Panc1 (cell line): ENCODE data around the gene ARID4B. TPM values are rescaled to one million over a fixed set of nuclear protein-coding genes. Genes with fewer than 3 reads are reported as not detected.

Experiments
- ATAC-seq: fragments of 200-7000 bp; cut with Tn5 transposase; 2 replicates; pipeline ENCODE4 v1.9.1; 2020; ENCODE audit warnings: mild to moderate bottlenecking, moderate library complexity
- BruUV-seq: library from RNA; stranded (reverse); fragments of 400-500 nt; replicated peaks from 2 replicates; lab custom pipeline; 2021; lab: Mats Ljungman, UMichigan
- CTCF ChIA-PET: fragments of 300-600 bp; sonication (Branson Sonifier 250); formaldehyde crosslinking; loops from one replicate; lab custom pipeline; 2022; ENCODE audit warnings: antibody characterized with exemption; lab: Charles Lee
- POLR2A ChIA-PET: fragments of 300-600 bp; sonication (Branson Sonifier 250); formaldehyde crosslinking; loops from one replicate; lab custom pipeline; 2022; ENCODE audit warnings: antibody characterized with exemption; lab: Charles Lee
- DNase-seq: peaks from one replicate; pipeline ENCODE4 v3.0.0-alpha.2; 2010; ENCODE audit warnings: low read depth, low spot score
- H3K27ac ChIP-seq: 2 replicates; pipeline ENCODE4 v1.5.1; 2011; ENCODE audit warnings: mild to moderate bottlenecking, low read length, inconsistent platforms
- H3K27me3 ChIP-seq: fragments of 200-500 bp; sonication (Bioruptor generic); 2 replicates; pipeline ENCODE4 v1.6.0; 2014; ENCODE audit warnings: low read length, inconsistent platforms; ENCODE audit not compliant: control insufficient read depth, insufficient read depth
- H3K36me3 ChIP-seq: fragments of 200-500 bp; sonication (Bioruptor generic); 2 replicates; pipeline ENCODE4 v1.5.1; 2014; ENCODE audit warnings: inconsistent platforms, mild to moderate bottlenecking, low read length, moderate library complexity; ENCODE audit not compliant: control insufficient read depth, insufficient read depth
- H3K4me1 ChIP-seq: 2 replicates; pipeline ENCODE4 v1.5.1; 2011; ENCODE audit warnings: inconsistent platforms, mild to moderate bottlenecking, low read length, moderate library complexity; ENCODE audit not compliant: control insufficient read depth, insufficient read depth
- H3K4me3 ChIP-seq, 2 experiments: 2 replicates each; pipeline ENCODE4 v1.5.1; 2011 to 2012; ENCODE audit warnings: low read depth in 2 of 2, low read length in 2 of 2, mild to moderate bottlenecking in 2 of 2, inconsistent platforms in 1 of 2, moderate library complexity in 1 of 2
- H3K9me3 ChIP-seq: fragments of 200-500 bp; sonication (Bioruptor generic); 2 replicates; pipeline ENCODE4 v1.5.1; 2014; ENCODE audit warnings: low read depth, mild to moderate bottlenecking, inconsistent platforms, low read length, moderate library complexity; ENCODE audit not compliant: control insufficient read depth, insufficient read depth
- POLR2AphosphoS5 ChIP-seq: IDR thresholded peaks from 2 replicates; pipeline ENCODE4 v1.6.1; 2012; ENCODE audit warnings: mild to moderate bottlenecking, low read depth, low read length, moderate library complexity
- REST ChIP-seq, 2 experiments: IDR thresholded peaks; 2 replicates each; pipeline ENCODE4 v1.6.1; 2011 to 2012; ENCODE audit warnings: low read depth in 2 of 2, control low read depth in 1 of 2, low read length in 1 of 2, mild to moderate bottlenecking in 1 of 2, moderate library complexity in 1 of 2; ENCODE audit not compliant: insufficient read depth in 1 of 2
- SIN3A ChIP-seq: IDR thresholded peaks from 2 replicates; pipeline ENCODE4 v1.6.1; 2012; ENCODE audit warnings: low read depth, mild to moderate bottlenecking, low read length, moderate library complexity, borderline replicate concordance; ENCODE audit not compliant: insufficient read depth
- TCF7L2 ChIP-seq: IDR thresholded peaks from 2 replicates; pipeline ENCODE4 v1.6.1; 2011; ENCODE audit warnings: mild to moderate bottlenecking, low read depth, low read length, inconsistent platforms
- in situ Hi-C: cut with HindIII; loops from 2 replicates; pipeline ENCODE4 v1.10.0; 2016; ENCODE audit warnings: low sequenced_read_pairs, low pct_unique_long_range_greater_than_20kb
- intact Hi-C: fragments of 100-400 bp; cut with micrococcal nuclease; formaldehyde crosslinking; loops from one replicate; pipeline ENCODE4 v1.10.0; 2022; ENCODE audit not compliant: unreplicated experiment
- total RNA-seq: library from RNA; stranded (reverse); gene quantifications from one replicate; pipeline ENCODE4 v1.2.1, GENCODE V29; 2021; ENCODE audit not compliant: unreplicated experiment
- TF ChIP-seq, protein P1 (sequence below): fragments of 450-650 bp; IDR thresholded peaks from 2 replicates; pipeline ENCODE4 v1.5.1; 2017; ENCODE audit warnings: mild to moderate bottlenecking

The ARID4B gene
- total RNA-seq, 1 experiment from 2014 or later, result 37.5 TPM

DNA sequence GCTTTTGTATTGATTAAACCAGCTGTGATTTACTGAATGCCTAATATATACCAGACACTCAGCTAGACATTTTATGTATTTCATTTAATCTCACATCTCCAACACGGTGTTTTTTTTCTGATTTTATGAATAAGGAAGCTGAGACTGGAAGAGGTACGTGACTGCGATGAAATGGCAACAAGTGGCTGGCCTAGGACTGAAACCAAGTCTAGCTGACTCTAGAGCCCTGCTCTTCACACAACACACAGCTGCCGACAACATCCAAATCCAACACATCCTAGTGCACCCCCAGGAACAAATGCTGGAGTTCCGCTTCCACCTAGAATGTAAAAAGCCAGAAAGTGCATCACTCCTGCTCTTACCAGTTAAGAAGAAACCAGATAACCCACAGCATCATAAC, 188.7 kb downstream of the ARID4B start:
- CTCF ChIA-PET, result no interaction called here
- in situ Hi-C loops, result no loop called here
- Histone ChIP-seq H3K9me3 (no peaks in the 10 kb centered on the region), H3K36me3 (peaks cover 36% of the 10 kb centered on the region), H3K27me3 (no peaks in the 10 kb centered on the region), H3K4me3 (no peak overlapping the region), H3K4me1 (no peaks in the 10 kb centered on the region), H3K27ac (no peak overlapping the region)
- DNase-seq (no peak), ATAC-seq (no peak)
- no TSS peak for BruUV-seq
- POLR2A ChIA-PET, result no interaction called here
- intact Hi-C loops, result no loop called here
- TF ChIP-seq, protein P1, sequence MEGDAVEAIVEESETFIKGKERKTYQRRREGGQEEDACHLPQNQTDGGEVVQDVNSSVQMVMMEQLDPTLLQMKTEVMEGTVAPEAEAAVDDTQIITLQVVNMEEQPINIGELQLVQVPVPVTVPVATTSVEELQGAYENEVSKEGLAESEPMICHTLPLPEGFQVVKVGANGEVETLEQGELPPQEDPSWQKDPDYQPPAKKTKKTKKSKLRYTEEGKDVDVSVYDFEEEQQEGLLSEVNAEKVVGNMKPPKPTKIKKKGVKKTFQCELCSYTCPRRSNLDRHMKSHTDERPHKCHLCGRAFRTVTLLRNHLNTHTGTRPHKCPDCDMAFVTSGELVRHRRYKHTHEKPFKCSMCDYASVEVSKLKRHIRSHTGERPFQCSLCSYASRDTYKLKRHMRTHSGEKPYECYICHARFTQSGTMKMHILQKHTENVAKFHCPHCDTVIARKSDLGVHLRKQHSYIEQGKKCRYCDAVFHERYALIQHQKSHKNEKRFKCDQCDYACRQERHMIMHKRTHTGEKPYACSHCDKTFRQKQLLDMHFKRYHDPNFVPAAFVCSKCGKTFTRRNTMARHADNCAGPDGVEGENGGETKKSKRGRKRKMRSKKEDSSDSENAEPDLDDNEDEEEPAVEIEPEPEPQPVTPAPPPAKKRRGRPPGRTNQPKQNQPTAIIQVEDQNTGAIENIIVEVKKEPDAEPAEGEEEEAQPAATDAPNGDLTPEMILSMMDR, result no peak
- TF ChIP-seq TCF7L2 (no peak), SIN3A (no peak), POLR2AphosphoS5 (no peak)

DNA sequence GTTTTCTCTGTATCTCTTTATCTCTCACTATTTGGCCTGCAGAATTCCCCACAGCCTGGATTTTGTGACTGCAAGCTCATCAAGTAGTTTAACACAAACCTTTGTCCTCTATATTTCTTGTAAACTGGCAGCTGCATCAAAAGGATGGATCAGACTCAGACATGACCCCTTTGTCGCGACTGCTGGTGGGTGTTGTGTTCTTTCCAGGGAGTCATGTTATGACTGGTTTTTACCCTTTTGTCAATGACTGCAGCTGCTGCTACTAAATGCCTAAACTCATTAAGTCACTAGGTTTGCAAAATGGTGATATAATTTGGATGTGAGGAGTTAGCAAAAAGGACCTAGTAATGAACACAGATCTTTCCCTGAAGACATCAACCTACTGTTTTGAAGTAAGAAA, 189.2 kb downstream of the ARID4B start:
- H3K36me3 ChIP-seq, result peaks cover 36% of the 10 kb centered on the region
- H3K27ac ChIP-seq, result no peak overlapping the region
- TF ChIP-seq REST (IDR thresholded peaks at IDR 0.05; ENCODE audit: insufficient read depth in 1 of 2, low read depth in 2 of 2, low read length in 1 of 2) (no peak), TCF7L2 (no peak), POLR2AphosphoS5 (no peak), SIN3A (no peak)
- TF ChIP-seq, protein P1, result no peak
- no peak overlapping the region for H3K4me3 ChIP-seq
- no peaks in the 10 kb centered on the region for H3K4me1 ChIP-seq
- CTCF ChIA-PET, result no interaction called here
- POLR2A ChIA-PET, result no interaction called here
- in situ Hi-C loops (no loop called here), intact Hi-C loops (no loop called here)
- DNase-seq (no peak), ATAC-seq (no peak)
- no TSS peak for BruUV-seq
- no peaks in the 10 kb centered on the region for H3K27me3 ChIP-seq
- H3K9me3 ChIP-seq, result no peaks in the 10 kb centered on the region
